Stimulated activated naive CD8-positive, alpha-beta T cell treated with anti-CD3 and anti-CD28 coated beads, Interleukin-15, Interleukin-2, amounts not matched to agents 100 U/mL and 50 U/mL, for 24 hours (primary cell): ENCODE measurements around the gene PSORS1C2.
A peak's percentile ranks its signal among the peaks of the same experiment; 100 is the strongest.
"Not testable (repeated sequence)": the region's sequence is repeated elsewhere in the genome, so short reads cannot be mapped to it uniquely, and the experiment has no call there.

Experiments used
- ATAC-seq: fragments of 150-1000 bp; cut with Tn5 transposase; one replicate; pipeline ENCODE4 v1.10.0; 2021
- DNase-seq: peaks from one replicate; pipeline ENCODE4 v3.0.0; 2021

PSORS1C2 gene

GRCh38 chr6:31138982-31139381 lies at the start of gene PSORS1C2:
PSORS1C2 (minus strand) TSS chr6:31139066; CDS start chr6:31139026, 40 bp downstream.
- no peak for DNase-seq
- no peak for ATAC-seq

- ATAC-seq (no peak), DNase-seq (no peak)
Measured at GRCh38 chr6:31187780-31188194, 48.9 kb upstream of the PSORS1C2 start.

GRCh38 chr6:31186052-31186734 lies 47.3 kb upstream of the PSORS1C2 start:
- no peak for DNase-seq
- no peak for ATAC-seq

- DNase-seq, ATAC-seq: not testable (repeated sequence)
Measured at GRCh38 chr6:31185695-31186051, 46.8 kb upstream of the PSORS1C2 start.

GRCh38 chr6:31183859-31184258 lies 45.0 kb upstream of the PSORS1C2 start:
- not testable (repeated sequence) for ATAC-seq, DNase-seq

- not testable (repeated sequence) for DNase-seq, ATAC-seq
Measured at GRCh38 chr6:31183287-31183686, 44.4 kb upstream of the PSORS1C2 start.

- DNase-seq (peak; percentile 77), ATAC-seq (peak; percentile 99)
Measured at GRCh38 chr6:31180500-31180899, 41.6 kb upstream of the PSORS1C2 start.

GRCh38 chr6:31179896-31180295 lies 41.0 kb upstream of the PSORS1C2 start:
- ATAC-seq = no peak
- no peak for DNase-seq

- DNase-seq = no peak
- ATAC-seq = no peak
Measured at GRCh38 chr6:31179042-31179386, 40.1 kb upstream of the PSORS1C2 start.

GRCh38 chr6:31178143-31179041 lies 39.5 kb upstream of the PSORS1C2 start:
- no peak for DNase-seq

GRCh38 chr6:31175971-31176370 lies 37.1 kb upstream of the PSORS1C2 start:
- ATAC-seq = no peak
- DNase-seq = no peak

More at GRCh38 chr6:31178143-31179041, 39.5 kb upstream of the PSORS1C2 start:
- ATAC-seq = no peak

- no peak for DNase-seq
- ATAC-seq = no peak
Measured at GRCh38 chr6:31174378-31174777, 35.5 kb upstream of the PSORS1C2 start.

GRCh38 chr6:31173406-31173805 lies 34.5 kb upstream of the PSORS1C2 start:
- DNase-seq = no peak
- no peak for ATAC-seq

GRCh38 chr6:31172973-31173384 lies 34.1 kb upstream of the PSORS1C2 start:
- DNase-seq = no peak
- no peak for ATAC-seq

GRCh38 chr6:31171931-31172905 lies 33.4 kb upstream of the PSORS1C2 start:
- no peak for DNase-seq
- no peak for ATAC-seq

- no peak for DNase-seq
- no peak for ATAC-seq
Measured at GRCh38 chr6:31170987-31171671, 32.3 kb upstream of the PSORS1C2 start.

GRCh38 chr6:31170600-31170881 lies 31.7 kb upstream of the PSORS1C2 start, which contains the start of gene POU5F1:
POU5F1 (minus strand) TSS chr6:31170682; CDS start chr6:31170620, 62 bp downstream.
- DNase-seq = no peak
- no peak for ATAC-seq

GRCh38 chr6:31169858-31170599 lies 31.2 kb upstream of the PSORS1C2 start:
- not testable (repeated sequence) for DNase-seq, ATAC-seq

GRCh38 chr6:31169123-31169857 lies 30.4 kb upstream of the PSORS1C2 start:
- DNase-seq (no peak), ATAC-seq (no peak)

- no peak for ATAC-seq
Measured at GRCh38 chr6:31168606-31169005, 29.7 kb upstream of the PSORS1C2 start.

More at GRCh38 chr6:31168606-31169005, 29.7 kb upstream of the PSORS1C2 start:
- DNase-seq = no peak
